Activated CD4-positive, alpha-beta T cell treated with anti-CD3 and anti-CD28 coated beads, Interleukin-2, Interleukin-4, amounts not matched to agents 100 ng/mL and 50 ng/mL, durations not matched to agents 16 hours and 8 hours (primary cell): ENCODE results near the gene AIF1.

Experiments used
- DNase-seq: peaks from one replicate; pipeline ENCODE4 v3.0.0-alpha.2; 2020; ENCODE audit warnings: low spot score

Gene AIF1

GRCh38 chr6:31663961-31664789, 49.1 kb downstream of the AIF1 start:
- no peak for DNase-seq

- DNase-seq: peak; percentile 94
These were observed 49.9 kb downstream of the AIF1 start, which contains the start of gene GPANK1 for GRCh38 chr6:31664790-31665500. TSS of gene GPANK1 (minus strand) at chr6:31664997. CDS start at chr6:31664478, 519 bp downstream.

DNA sequence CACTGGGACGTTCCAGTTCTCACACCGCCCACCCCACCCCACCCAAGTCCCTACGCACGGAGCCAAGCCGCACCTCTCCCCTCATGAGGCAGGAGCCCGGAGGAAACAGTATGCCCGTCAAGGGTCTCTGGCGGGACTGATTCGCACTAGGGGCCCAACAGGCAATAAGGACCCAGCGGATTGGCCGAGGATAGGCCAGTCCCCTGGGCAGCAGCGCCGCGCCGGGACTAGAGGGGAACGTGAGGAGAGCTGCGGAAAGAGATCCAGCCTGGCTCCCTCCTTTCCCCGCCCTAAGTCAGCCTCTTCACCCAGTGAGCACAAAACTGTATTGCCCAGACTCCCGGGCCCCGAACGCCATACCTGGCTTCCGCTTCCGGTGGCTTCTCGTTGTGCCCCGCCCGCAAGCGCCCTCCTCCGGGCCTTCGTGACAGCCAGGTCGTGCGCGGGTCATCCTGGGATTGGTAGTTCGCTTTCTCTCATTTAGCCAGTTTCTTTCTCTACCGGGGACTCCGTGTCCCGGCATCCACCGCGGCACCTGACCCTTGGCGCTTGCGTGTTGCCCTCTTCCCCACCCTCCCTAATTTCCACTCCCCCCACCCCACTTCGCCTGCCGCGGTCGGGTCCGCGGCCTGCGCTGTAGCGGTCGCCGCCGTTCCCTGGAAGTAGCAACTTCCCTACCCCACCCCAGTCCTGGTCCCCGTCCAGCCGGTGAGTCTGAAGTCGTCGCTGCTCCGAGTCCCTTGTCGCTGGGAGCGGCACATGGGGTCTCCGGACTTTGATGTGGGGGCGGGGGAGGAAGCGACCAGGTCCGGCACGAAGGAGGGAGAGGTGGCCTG, 50.7 kb downstream of the AIF1 start, which contains the start of gene CSNK2B:
CSNK2B (plus strand) TSS at position 580 of the 836 bp plus-strand sequence. CDS start 752 bp downstream, outside the sequence.
- DNase-seq: peak; percentile 99

GRCh38 chr6:31666337-31666965, 51.4 kb downstream of the AIF1 start:
- no peak for DNase-seq
